Hematopoietic multipotent progenitor cell treated with erythropoietin and hydrocortisone succinate and interleukin-3 and kit ligand, for 15 days (in vitro differentiated cells): Measurements from ENCODE around the gene RHOU.

Source experiments
- DNase-seq: peaks from one replicate; pipeline ENCODE4 v3.0.0-alpha.2; 2015; ENCODE audit warnings: low spot score

Gene RHOU

GRCh38 chr1:228785366-228786330, 50.4 kb downstream of the RHOU start:
- DNase-seq = no peak

- no peak for DNase-seq
Measured at GRCh38 chr1:228786361-228787129, 51.3 kb downstream of the RHOU start.

- no peak for DNase-seq
Measured at GRCh38 chr1:228791791-228792190, 56.5 kb downstream of the RHOU start.

GRCh38 chr1:228792601-228793000, 57.3 kb downstream of the RHOU start:
- no peak for DNase-seq

- no peak for DNase-seq
Measured at GRCh38 chr1:228793032-228793431, 57.8 kb downstream of the RHOU start.

GRCh38 chr1:228794173-228794572, 58.9 kb downstream of the RHOU start:
- DNase-seq = no peak

GRCh38 chr1:228794810-228795209, 59.5 kb downstream of the RHOU start:
- no peak for DNase-seq

- DNase-seq = no peak
Measured at GRCh38 chr1:228795596-228795995, 60.3 kb downstream of the RHOU start.
